Endothelial cell of umbilical vein (primary cell): ENCODE measurements around the gene STIM1.

ENCODE experiments used
- CTCF ChIP-seq, 2 donors: IDR thresholded peaks; 1 replicate in 1 of 2; 2 replicates in 1 of 2; pipeline ENCODE4 v1.5.1; 2011; ENCODE audit warnings: low read length in 2 of 2, mild to moderate bottlenecking in 2 of 2, moderate library complexity in 2 of 2, control low read depth in 1 of 2, inconsistent platforms in 1 of 2, low read depth in 1 of 2; ENCODE audit not compliant: insufficient read depth in 1 of 2; ENCODE audit errors: extremely low read depth in 1 of 2
- EZH2 ChIP-seq: IDR thresholded peaks from 2 replicates; pipeline ENCODE4 v1.6.1; 2012; ENCODE audit warnings: borderline replicate concordance, low read depth, mild to moderate bottlenecking, moderate library complexity, low read length, inconsistent platforms; ENCODE audit not compliant: severe bottlenecking
- POLR2A ChIP-seq: IDR thresholded peaks from 2 replicates; pipeline ENCODE4 v1.6.1; 2012; ENCODE audit warnings: low read depth, mild to moderate bottlenecking, control low read depth, low read length

- TF ChIP-seq POLR2A (no peak), CTCF (IDR thresholded peaks at IDR 0.05; ENCODE audit: extremely low read depth in 1 of 2, insufficient read depth in 1 of 2, low read depth in 1 of 2, low read length in 2 of 2) (no peak), EZH2 (no peak)
These were observed 23.9 kb upstream of the STIM1 start for GRCh38 chr11:3831378-3832239.
